Measurements from ENCODE around the gene ZMYND8.

DNA sequence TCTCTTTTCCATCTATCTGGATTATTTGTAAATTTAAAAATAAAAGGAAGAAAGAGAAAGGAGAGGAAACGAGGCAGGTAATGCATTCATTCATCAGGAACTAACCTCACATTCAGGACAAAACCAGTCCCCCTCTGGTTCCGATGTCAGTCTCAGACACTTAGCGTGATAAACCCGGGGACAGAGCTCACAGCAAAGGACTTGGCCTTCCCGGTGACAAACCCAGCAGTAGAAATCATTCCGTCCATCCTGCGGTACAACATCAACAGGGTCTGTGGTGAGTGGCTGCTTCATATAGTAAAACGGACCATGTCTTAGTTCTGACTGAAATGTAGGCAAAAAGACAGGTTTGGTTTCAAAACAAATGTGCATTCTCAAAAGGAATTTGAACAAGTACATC, 57.9 kb downstream of the ZMYND8 start:
- TF ChIP-seq ZNF274 (IDR thresholded peaks at IDR 0.05; ENCODE audit: low read depth, low read length) (no peak), SUZ12 (IDR thresholded peaks at IDR 0.05; ENCODE audit: extremely low read depth, insufficient read depth, insufficient read length) (no peak), YY1 (IDR thresholded peaks at IDR 0.05; ENCODE audit: insufficient read depth, insufficient read length) (no peak)

All from NT2/D1 (cell line).